K562 (cell line): ENCODE data around the gene RASD2. TPM values are rescaled to one million over a fixed set of nuclear protein-coding genes. Genes with fewer than 3 reads are reported as not detected.

Source experiments
- GABPA ChIP-seq: fragments of 200-800 bp; sonication (Bioruptor generic); conservative IDR thresholded peaks from 2 replicates; pipeline ENCODE4 v1.6.1; 2016; ENCODE audit warnings: low read depth, missing genetic modification characterization, missing compliant biosample characterization
- MED1 ChIP-seq: sonication (generic); formaldehyde crosslinking; IDR thresholded peaks from 2 replicates; pipeline ENCODE4 v1.8.1; 2023; ENCODE audit warnings: missing genetic modification reagents, borderline replicate concordance
- SRSF9 ChIP-seq: fragments of 200-400 bp; formaldehyde crosslinking; IDR thresholded peaks from 2 replicates; pipeline ENCODE4 v1.6.1; 2017; ENCODE audit warnings: low read depth, low read length, borderline replicate concordance
- ZBTB26 ChIP-seq: fragments of 450-650 bp; formaldehyde crosslinking; IDR thresholded peaks from 2 replicates; pipeline ENCODE4 v1.4.0; 2022; ENCODE audit warnings: missing genetic modification characterization
- ZNF436 ChIP-seq: fragments of 250-450, 450-650 bp; sonication (Bioruptor Pico); formaldehyde crosslinking; IDR thresholded peaks from 2 replicates; pipeline ENCODE4 v1.7.0; 2020; ENCODE audit warnings: mild to moderate bottlenecking
- ZNF740 ChIP-seq, 3 experiments: fragments of 200-800 bp in 1 of 3; sonication (Bioruptor generic) in 1 of 3; sonication (generic) in 1 of 3; formaldehyde crosslinking in 1 of 3; IDR thresholded peaks; 2 replicates each; pipeline versions ENCODE4 v1.6.1 to v1.8.0; 2016 to 2022; ENCODE audit warnings: mild to moderate bottlenecking in 2 of 3, missing compliant biosample characterization in 2 of 3, missing genetic modification characterization in 2 of 3, missing genetic modification reagents in 1 of 3
- polyA plus RNA-seq, 8 experiments: library from polyadenylated mRNA; depleted of rRNA in 4 of 8; stranded (reverse) in 5 of 8; unstranded in 3 of 8; fragments of >200 nt; fragmentation: Nextera tagmentation in 2 of 8; fragmentation: Illumina TruSeq in 1 of 8; extraction: Ambion mirVana in 2 of 8; extraction: Trizol in 1 of 8; gene quantifications; 2 replicates each; pipeline versions ENCODE4 v1.2.1 to v1.2.3, GENCODE V29; 2011 to 2014; ENCODE audit warnings: inconsistent platforms in 1 of 8, missing spikeins in 1 of 8
- total RNA-seq, 7 experiments: library from RNA; depleted of rRNA in 6 of 7; stranded (reverse); fragments of >200 nt in 6 of 7; fragmentation: Illumina TruSeq in 2 of 7; extraction: Trizol in 2 of 7; gene quantifications; 2 replicates each; pipeline versions ENCODE4 v1.2.1 to v1.2.3, GENCODE V29; 2011 to 2021; ENCODE audit warnings: low replicate concordance in 1 of 7

Gene RASD2
- total and polyA plus RNA-seq, 9 of the 15 experiments (the other 6 are each of a cell fraction or from before 2014, with no cell fraction given) = 0.05 TPM; not detected in 8

GRCh38 chr22:35563211-35563610, 22.6 kb downstream of the RASD2 start (continued):
- no peak for TF ChIP-seq GABPA (tag)
- TF ChIP-seq MED1 (CRISPR knock-in tag) = no peak
- no peak for TF ChIP-seq ZBTB26
- TF ChIP-seq ZNF740 (CRISPR knock-in tag; IDR thresholded peaks at IDR 0.05) = no peak
- TF ChIP-seq ZNF740 (tag; IDR thresholded peaks at IDR 0.05) = no peak
- no peak for TF ChIP-seq ZNF436 (CRISPR knock-in tag)
- TF ChIP-seq SRSF9 = no peak
- TF ChIP-seq, all 486 proteins: peak for 0
